DMS153 treated with DMSO at 0.1 percent for 48 hours (cell line): ENCODE data around the gene MEIS2.
"Not testable (repeated sequence)": the region's sequence is repeated elsewhere in the genome, so short reads cannot be mapped to it uniquely, and the experiment has no call there.

ENCODE experiments used
- DNase-seq: peaks from one replicate; lab custom pipeline; 2025; ENCODE audit not compliant: unreplicated experiment; lab: John Stamatoyannopoulos, UW

Gene MEIS2

DNA sequence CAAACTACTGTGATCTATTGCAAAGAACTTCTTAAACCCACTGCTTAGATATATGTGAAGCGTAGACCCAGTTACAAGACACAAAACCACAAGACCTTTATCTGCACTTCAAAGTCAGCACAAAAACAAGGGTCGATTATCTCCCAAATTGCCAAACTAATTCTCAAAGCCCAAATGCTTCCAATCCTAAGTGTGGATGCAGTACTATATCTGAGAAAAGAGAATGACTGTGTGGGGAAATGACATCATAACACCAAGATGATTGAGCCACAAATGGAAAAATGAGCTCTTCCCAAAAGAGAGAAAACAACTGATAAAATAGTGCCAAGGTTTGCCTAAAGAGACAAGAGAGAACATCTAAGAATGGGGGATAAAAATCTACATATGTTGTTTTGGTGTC lies 86.2 kb downstream of the MEIS2 start:
- DNase-seq: no peak

DNA sequence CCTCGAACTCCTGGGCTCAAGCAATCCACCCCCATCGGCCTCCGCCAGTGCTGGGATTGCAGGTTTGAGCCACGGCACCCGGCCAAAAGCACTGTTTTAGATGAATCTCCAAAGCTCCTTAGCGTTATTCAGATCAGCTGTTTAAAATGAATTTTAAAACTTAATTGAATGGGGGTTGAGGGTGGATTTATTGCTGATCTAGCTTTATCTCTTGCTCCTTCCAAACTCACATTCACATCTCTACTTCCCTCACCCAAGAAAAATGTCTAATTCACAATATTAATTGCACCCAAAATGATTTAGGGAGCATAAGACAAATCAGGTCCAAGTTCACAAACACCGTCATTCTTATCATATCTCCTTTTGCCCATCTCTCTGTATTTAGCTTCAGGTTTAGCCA lies 89.8 kb downstream of the MEIS2 start:
- no peak for DNase-seq

DNA sequence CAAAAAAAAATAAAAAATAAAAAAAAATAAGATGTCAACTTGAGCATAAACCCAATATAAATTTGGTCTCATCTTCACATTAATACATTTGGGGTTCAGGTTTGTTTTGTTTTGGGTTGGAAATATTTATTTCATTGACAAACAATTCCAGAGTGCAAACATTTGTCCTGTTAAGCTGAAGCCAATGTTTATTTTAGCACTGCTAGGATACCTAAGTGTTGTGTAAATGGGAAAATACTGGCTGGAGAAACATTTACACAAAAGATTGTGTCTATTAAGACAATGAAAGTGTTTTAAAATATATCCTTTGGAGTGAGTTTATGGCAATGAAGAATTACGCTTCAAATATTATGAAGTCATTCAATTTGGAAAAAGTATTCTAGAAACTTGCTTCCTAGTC lies 91.1 kb downstream of the MEIS2 start:
- no peak for DNase-seq

DNA sequence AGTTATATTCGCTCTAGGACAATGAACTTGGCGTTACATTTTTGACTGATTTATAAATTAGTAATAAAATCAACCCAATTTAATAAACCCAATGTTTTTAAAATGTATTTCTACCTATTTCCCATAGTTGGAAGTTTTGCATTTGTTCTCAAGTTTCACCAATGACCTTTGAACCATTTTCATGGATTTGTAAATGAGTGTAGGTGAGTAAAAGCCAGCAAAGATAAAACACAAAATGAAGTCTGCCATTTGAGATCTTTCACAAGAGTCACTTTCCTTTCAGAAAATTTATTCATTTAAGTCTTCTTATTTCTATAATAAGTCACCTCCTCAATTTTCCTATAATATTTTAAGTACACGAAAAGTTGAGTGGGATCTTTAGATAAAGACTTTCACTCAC lies 92.1 kb downstream of the MEIS2 start:
- DNase-seq: no peak

DNA sequence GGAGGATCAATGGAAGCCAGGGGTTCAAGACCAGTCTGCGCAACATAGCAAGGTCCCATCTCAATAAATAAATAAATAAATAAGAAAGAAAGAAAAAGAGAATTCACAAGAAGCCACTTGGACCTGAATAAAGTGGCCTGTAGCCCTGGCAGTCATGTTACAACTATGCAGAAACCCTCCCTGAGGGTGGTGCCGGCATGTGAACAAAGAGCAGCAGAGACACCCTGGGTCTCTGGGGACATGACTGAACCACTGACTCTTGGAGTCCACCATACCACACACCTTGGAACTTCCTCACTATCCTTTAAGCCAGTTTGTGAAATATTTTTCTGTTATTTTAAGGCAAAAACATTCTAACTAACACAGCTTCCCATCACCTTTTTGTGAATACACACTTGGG lies 93.0 kb downstream of the MEIS2 start:
- DNase-seq: no peak

DNA sequence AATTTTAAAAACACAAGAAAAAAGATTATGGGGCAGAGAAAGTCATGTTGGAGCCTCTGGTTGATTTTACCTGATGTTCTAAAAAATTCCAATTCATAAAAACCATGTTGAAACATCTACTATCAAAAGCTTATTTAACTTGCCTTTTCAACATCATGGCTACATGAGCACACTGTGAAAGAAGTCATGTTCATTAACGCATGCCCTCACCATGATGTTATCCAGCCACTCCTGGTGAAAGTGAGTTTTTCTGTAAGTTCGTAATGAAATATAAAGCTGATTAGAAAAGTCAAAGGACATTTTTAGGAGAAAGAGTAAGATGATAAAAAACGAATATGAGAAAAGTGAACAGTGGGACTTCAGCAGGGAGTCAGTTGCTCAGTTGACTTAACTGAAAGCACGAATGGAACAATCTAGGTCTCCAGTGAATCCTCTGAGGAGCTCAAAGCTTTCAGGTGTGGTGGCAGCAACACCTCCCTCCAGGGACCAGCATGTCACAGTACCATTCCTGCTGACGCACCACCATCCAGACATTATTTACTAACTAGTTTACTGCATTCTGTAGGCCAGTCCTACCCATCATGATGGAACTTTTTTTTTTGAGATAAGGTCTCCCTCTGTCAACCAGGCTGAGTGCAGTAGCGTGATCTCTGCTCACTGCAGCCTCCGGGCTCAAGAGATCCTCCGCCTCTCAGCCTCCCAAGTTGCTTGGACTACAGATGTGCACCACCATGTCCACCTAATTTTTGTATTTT lies 95.2 kb downstream of the MEIS2 start:
- DNase-seq: no peak

DNA sequence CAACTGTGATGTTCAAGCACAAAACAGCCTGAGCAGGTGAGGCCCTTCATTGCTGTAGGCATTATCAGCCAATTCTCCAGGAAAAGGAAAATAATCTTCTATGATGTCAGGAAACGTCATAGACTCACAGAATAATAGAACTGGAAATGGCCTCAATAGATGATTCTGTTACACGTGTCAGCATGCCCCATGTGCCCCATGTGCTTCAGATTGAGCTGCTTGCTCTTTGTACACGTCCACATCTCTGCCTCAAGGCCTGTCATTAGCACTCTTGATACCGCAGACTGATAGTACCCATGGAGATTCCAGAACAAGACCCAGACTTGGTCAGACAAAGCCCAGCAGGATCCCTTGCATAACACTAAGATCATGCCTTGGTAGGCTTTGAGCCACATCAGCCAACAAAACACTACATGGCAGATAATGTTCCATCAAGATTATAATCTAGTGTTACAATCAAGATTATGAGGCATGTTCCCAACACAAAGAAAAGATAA lies 95.9 kb downstream of the MEIS2 start:
- DNase-seq: no peak

DNA sequence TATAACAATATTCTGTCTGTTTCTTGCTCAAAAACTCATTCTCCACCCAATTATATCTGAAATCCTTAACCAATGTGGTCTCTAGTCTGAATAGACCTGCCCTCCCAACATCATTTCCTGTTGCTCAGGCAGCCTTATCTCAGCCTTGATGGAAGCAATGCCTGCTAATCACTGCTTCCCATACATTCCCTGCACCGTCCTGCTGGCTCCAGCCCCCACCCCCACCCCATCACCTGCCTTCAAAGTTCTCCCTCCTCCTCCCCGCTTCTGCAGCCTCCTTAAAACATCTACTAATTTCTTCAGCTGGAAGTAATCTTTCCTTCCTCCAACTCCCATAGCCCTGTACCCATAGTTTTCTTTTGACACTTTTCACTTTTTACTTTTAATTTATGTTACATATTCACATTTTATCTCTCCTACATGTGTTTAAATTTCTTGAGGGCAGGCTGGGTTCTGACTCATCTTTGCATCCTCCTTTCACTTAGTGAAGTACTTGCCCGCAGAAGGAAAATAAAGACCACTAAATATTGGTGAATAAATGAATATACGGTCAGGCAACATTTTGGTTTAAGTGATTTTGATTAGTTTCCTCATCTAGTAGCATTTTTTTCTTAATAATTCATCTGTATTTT lies 98.2 kb downstream of the MEIS2 start:
- DNase-seq: no peak

DNA sequence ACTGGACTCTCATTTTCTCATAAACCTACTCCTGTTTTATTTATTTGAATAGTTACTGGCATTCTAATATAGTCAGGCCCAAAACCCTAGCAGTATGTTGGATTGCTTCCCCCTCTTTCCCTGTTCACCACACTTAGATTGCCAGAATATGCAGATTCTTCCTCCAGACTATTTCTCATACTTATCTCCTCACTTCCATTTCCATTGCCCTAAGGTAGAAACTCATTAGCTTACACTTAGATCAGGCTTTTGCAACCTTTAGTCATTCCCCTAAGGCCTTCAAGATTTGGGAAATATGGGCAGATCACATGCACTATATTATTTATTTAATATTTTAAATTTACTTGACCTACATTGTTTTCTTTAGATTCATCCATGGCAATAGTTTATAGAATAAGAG lies 98.9 kb downstream of the MEIS2 start:
- DNase-seq: no peak

DNA sequence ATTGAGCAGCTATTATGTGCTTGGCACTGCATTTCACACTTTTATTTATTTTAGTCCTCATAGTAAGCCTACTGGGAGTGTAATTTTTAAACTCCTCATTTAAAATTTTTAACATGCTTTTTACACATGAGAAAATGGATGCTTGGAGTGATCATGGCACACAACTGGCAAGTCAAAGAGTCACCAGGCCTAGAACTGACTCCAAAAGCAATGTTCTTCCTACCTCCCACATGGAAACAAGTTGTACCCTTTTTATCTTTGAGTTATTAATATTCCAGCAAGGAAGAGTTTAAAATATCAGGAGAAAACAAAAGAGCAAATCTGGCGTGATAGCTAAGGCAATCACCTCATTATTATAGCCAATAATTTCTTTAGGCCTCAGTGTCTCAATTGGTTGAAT lies 100.6 kb downstream of the MEIS2 start:
- DNase-seq: no peak

DNA sequence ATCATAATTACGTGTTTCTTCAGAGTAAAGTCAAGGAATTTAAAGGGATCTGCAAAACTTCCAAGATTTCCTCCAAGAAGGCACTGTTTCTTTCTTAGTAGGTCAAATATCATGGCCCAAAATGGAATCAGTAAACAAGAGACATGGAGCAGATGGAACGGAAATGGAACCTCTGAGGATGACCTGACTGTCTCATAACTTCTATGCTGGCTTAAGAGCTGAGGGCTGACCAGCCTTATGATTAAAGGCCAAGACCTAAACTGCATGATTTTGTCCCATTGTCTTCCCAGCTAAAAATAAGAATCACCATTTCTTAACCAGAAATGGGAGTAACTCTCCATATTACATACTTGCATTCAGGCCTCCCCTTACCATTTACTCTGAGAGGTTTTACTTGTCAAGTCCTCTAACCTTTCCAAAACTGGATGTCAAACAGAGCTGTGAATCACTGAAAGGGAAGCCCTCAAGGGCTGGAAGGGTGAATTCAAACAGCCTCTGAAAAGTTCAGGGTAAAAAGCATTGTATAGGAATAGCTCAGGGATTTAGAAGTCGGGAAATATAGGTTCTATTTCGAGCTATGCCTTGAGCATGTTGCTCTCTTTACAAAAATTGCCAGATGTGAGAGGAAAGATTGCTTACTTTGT lies 103.7 kb downstream of the MEIS2 start:
- no peak for DNase-seq

DNA sequence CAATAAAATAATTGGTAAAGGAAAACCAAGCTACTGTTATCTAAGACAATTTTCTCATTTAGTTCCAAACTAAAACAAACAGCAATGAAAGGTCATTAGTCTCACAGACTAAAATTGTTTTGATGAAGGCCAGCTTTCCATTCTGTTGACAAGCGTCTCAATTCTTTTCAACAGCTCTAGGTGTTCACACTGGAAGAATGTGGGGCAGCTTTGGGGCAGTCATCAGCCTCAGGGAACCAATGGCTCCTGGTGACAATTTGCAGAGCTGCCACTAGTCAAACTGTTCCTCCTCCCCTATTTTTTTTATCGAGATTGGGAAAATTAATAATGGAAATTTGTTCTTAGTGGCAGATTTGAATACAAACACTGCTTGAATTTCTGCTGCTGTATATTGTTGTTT lies 104.2 kb downstream of the MEIS2 start:
- no peak for DNase-seq

DNA sequence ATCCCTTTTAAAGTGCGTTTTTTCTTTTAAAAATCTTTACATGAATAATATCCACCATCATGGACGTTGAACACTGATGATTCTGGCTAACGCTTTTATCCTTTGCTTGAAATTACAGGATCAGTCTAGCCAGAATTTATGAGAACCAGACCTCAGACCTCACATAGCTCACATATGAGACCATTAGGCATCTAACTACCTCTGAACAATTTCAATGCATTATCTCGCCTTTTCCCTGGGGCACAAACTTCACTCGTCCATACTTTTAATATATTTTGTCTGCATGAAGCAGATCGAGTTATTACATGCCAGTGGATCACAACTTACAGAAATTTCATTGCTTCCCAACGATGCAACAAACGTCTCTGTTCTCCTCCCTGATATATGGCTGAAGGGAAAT lies 105.6 kb downstream of the MEIS2 start:
- DNase-seq: no peak

DNA sequence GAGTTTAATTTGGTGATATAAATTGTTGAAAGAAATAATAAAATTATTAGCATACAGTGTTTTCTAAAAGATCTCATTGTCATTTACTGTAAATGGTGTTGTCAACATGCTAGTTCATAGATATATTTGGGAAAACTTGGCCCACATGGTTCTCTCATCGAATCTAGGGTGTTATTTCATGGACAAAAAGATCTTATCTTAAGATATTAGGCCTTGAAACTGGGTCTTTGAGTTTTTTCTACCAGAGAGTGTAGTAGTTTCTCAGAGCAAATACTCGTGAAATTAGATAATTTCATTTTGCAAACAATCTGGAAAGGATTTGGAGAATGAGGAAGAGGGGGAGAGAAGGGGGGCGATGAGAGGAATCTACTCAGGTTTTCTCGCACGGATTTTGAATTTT lies 107.9 kb downstream of the MEIS2 start:
- no peak for DNase-seq

DNA sequence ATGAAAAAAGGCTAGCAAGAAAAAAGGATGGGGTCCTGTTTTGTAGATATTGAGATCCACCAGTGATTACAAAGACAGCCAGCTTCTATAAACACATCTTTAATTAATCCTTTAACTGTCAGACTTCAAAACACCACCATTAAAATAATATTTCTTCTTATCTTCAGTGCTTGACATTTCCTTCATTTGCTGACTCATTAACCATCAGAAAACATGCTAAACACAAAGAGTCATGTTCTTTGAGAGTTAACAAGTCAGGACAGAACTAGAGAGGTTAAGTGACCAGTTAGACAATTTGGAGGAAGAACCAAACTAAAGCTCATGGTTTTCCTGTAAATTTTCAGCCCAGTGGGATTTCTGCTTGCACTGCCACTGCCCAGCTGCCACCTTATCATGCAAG lies 111.4 kb downstream of the MEIS2 start:
- DNase-seq: no peak

DNA sequence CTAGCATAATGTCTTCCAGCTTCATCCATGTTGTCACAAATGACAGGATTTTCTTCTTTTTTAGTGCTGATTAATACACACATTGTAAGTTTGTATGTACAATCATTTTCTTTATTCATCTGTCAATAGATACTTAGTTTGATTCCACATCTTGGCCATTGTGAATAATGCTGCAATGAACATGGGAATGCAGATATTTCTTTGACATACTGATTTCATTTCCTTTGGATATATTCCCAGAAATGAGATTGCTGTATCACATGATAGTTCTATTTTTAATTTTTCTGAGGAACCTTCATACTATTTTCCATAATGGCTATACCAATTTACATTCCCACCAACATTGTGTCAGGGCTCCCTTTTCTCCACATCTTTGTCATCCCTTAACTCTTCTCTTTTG lies 117.9 kb downstream of the MEIS2 start:
- no peak for DNase-seq

DNA sequence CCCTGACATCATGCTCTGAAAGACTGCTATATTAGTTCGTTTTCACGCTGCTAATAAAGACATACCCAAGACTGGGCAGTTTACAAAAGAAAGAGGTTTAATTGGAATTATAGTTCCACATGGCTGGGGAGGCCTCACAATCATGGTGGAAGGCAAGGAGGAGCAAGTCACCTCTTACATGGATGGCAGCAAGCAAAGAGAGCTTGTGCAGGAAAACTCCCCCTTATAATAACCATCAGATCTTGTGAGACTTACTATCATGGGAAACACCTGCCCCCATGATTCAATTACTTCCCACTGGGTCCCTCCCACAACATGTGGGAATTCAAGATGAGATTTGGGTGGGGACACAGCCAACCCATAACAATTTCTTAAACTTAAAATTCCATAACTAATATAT lies 120.1 kb downstream of the MEIS2 start:
- DNase-seq: not testable (repeated sequence)

DNA sequence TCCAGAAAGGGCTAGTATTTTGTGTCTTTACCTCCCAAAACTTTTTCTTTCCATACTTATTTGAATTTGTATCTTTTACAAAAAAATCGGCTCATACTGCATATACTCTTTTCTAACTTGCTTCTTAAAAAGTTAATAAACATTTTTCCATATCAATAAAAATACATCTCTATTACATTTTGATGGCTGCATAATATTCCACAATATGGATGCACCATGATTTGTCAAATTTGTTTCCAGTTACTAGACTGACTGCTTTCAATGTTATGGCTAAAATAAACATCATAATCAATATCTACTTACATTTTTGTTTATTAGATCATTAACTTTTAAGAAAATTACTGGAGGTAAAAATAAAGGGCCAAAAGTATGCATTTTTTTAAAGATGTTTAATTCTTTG lies 121.7 kb downstream of the MEIS2 start:
- no peak for DNase-seq

DNA sequence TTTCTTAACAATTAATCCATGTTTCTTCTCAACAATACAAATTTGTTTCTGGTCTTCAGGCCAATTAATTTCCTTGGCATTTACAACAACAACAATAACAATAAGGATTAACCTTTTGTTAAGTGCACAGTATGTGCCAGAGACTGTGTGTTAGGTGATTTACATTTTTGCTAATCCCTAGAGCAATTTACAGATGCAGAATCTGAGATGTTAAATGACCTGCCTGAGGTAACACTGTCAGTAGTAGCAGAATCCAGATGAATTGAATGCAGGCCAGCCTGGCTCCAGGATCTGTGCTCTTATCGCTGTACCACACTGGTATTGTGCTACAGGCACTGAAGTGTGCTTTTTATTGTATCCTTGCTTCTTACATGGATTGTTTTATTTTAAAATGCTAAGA lies 122.2 kb downstream of the MEIS2 start:
- no peak for DNase-seq

DNA sequence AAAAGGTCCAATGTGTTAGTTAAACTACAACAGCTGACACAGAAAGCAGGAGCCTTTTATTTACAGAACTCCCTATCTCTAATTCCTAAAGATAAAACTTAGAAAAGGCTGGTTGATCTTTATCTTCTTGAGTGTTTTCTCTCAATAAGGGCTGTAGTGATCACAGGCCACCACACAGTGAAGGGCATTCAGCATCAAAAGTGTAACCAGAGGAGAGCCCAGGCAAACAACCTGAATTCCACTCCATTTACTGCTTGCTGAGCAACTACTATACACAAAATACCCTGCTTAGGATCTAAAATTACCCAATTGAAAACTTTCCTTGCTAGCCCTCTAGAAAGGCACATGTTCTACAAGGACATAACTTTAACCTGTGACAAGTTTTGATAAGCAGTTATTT lies 122.7 kb downstream of the MEIS2 start:
- no peak for DNase-seq

DNA sequence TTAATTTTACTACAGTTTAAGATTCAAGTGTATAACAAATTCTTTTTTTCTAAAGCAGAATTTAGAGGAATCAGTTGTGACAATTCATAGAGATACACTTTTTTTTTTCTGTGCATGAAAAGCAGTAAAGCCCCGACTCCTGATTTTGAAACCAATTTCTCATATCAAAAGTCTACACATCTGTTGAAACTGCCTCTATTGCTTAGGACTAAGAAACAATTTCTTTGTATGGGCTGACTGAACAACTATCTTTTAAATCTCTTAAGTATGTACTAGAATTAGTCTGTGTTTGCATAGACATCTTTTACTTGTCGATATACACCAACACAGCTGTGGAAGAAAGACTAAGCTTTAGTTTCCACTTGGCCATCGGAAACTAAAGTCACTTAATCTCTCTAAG lies 127.6 kb downstream of the MEIS2 start:
- no peak for DNase-seq

DNA sequence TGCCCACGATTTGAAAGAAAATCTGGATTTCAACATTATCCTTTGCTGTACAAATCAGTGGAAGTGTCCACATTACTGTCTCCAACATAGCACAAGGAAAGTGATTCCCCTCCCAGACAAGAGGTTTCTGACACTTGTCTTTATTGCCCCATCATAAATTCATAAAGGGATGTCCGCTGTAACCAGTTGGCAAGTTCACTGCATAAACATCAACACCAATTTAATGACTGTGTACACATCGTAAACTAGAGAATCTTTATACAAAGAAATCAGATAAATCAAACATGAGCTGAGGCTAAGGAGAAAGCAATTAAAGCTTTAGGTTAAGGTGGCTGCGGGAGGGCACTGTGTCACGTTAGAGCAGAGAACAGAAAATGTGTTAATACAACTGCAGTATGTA lies 129.8 kb downstream of the MEIS2 start:
- DNase-seq: peak; percentile 65
